Activated T-helper 1 cell treated with Interleukin-2 at 50 U/mL for 16 hours (primary cell): ENCODE measurements around the gene UBA6.
A peak's percentile ranks its signal among the peaks of the same experiment; 100 is the strongest.
"Not testable (repeated sequence)": the region's sequence is repeated elsewhere in the genome, so short reads cannot be mapped to it uniquely, and the experiment has no call there.

Experiments used
- DNase-seq: peaks from one replicate; pipeline ENCODE4 v3.0.0-alpha.2; 2020; ENCODE audit warnings: low read depth

UBA6 gene

DNA sequence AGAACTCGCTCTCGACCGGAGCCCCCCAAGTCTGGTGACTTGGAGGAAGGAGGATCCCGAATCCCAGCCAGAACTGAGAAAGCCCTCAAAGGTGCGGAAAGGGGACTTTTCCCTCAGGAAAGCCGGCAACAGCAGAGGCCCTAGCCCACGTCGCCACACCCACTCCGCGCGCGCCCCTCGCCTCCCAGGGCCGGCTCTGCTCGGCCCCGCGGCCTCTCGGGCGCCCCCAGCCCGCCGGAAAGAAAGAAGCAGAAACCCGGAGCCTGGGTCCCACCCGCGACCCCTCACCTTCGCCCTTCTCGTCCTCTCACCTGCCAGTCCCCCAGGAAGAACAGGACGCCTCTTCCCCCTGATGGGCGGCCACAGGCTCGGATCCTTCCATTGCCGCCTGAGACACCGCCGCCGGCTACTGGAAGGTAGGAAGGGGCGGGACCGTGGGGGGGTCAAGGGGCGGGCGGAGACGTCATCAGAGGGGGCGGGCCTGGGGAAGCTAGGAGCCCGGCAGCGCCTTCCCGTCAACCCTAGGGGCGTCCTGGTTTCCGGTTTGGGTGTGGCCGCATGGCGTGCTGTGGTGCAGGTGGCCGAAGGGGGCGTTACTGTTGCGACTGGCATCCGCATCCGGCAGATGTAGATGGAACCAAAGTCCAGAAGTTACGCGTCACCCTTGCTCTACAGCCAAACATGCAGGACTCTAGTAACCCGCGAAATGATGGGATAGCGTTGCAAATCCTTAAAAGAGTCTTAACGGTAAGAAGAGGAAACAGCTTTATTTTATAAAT, at the start of gene UBA6:
Gene UBA6 (minus strand): TSS at position 418 of the 779 bp plus-strand sequence. CDS start 36 bp downstream, at position 382.
- DNase-seq: peak; percentile 92

DNA sequence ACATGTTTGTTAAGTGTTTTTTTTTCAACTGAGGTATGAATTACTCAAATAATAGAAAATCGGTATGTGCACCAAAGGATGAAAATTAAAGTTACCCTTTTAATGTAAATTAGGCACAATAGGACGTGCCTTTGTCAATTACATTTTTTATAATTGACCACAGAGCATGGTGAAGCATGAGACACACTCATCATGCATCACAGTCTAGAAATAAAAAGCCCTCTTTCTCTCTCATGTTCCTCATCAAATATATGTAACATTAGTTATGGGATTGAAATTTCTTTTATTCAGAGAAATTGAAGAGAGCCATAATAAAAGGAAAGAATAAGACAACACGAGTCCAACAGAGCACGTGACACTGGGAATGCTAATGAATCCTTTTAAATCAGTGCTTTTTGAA, 49.7 kb upstream of the UBA6 start:
- DNase-seq: no peak

DNA sequence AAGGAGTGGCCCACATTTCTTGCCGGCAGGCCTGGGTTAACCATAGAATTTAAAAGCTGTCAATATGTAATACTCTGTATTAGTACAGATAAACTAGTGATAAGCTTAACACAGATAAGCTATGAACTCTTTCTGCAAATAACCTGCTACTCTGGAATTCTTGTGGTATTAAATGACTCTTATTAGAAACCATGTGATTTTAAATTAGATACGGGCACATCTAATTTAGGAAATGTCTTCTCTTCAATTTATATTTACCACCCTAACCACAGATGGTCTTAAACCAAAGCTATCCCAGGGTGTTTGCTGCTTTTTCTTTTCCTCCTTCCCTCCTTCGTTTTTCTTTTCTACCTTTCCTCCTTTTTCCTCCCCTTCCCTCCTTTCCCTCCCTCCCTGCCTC, 48.3 kb upstream of the UBA6 start:
- DNase-seq: no peak

DNA sequence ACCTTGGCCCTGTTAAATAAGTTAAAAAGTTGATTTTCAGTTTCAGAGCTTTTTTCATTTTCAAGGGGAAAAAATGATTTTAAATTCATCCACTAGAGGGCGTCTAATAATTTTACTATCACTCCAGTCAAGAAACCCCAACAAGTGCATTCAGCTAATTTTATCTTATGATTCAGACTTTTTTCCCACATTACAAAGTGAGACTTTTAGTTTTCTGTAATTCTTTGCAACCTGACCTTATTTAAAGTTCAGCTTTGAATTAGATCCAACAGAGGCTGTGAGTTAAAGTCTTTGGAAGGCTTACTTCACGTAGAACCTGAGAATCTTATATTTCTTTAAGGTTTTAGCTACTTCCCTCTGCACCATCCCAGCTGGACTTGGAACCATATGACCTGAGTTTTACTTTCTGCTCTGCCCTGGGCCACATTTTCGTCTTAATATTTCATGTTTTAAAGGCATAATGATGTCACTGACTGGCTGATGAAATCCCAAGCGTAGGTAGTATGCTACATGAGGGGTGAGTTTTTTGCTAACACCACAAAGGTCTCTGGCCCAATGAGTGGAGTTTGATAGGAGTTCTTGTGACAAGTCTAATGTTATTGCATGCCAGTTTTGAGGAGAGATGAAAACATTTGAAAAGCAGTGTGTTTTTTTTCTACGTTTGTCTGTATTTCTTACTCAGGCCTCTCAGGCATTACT, 46.0 kb upstream of the UBA6 start:
- no peak for DNase-seq

DNA sequence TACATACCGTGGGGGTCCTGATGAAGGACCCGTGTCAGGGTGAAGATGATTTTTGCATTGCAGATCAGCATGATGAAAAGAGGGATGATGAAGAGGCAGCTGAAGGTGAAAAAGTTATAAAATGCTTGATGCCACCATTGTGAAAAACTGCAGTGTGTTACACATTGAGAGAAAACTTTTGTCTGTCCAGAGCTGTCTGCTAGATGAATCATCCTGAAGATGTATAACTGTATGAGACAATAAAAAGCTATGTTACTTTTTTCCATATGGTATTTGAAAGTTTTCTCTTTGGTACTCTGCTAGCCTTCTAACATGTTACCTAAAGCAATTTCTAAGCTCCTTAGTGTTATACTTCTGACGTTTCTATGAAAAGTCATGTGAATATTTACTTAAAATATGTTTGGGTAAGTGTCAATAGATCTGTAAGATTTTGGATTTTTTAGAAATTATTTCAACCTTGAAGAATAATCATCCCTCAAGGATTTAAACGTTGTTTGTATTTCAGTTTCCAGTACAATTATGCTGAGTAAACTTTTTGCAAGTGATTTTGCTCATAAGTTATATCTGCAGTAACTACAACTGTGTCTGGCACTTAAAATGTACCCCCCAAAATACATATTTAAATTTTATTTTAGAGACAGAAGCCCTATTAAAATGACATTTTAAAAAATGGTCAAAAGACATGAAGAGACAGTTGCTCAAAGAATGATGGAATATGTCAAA, 43.8 kb upstream of the UBA6 start:
- no peak for DNase-seq

DNA sequence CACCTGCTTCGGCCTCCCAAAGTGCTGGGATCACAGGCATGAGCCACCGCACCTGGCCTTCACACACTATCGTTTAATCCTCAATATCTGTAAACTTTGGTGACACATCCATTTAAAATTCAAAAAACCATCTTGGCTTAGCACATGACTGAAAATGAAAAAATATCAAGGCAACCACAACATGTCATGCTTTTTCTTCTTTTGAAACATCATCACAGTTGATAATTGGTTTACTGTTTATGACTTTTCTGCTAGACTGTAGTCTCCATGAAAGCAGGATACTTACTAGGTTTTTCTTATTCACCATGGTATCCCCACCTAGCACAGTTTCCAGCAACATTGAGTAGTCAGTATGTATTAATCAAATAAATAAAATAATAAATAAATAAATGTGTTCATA, 42.2 kb upstream of the UBA6 start:
- no peak for DNase-seq

DNA sequence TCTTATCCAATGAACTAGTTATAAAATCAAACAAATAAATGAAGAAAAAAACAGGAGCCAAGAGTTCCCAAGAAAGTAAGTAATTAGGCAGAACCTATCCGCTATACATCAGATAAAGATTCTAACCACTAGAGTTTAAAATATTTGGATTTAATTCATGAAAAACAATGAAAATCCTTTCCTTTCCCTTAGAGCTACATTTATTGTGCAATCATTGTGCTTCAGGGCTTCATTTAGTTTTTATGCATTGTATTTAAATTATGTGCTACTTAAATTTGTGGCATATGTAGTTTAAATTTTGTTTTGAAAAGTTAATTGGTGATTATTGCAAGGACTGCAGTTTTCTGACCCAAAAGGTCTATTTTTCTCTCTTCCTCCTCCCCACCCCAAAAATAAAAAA, 35.3 kb upstream of the UBA6 start:
- DNase-seq: no peak

DNA sequence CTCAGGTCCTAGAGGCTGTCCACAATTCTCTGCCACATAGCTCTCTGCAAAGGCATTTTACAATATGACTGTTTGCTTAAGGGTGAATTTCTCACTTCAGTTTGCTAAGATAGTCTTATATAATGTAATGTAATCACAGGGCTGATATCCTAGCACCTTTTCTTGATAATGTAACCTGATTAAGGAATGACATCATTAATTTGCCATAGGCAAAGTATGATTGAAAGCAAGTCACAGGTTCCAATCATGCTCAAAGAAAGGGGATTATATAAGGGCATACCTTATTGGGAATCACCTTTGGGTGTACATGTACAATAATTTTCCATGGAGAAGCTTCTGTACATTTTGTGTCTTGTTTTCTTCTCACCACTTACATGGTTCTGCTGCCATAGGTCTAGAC, 34.4 kb upstream of the UBA6 start:
- DNase-seq: no peak

DNA sequence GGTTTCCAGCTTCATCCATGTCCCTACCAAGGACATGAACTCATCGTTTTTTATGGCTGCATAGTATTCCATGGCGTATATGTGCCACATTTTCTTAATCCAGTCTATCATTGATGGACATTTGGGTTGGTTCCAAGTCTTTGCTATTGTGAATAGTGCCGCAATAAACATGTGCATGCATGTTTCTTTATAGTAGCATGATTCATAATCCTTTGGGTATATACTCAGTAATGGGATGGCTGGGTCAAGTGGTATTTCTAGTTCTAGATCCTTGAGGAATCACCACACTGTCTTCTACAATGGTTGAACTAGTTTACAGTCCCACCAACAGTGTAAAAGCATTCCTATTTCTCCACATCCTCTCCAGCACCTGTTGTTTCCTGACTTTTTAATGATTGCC, 29.6 kb upstream of the UBA6 start:
- DNase-seq: not testable (repeated sequence)

DNA sequence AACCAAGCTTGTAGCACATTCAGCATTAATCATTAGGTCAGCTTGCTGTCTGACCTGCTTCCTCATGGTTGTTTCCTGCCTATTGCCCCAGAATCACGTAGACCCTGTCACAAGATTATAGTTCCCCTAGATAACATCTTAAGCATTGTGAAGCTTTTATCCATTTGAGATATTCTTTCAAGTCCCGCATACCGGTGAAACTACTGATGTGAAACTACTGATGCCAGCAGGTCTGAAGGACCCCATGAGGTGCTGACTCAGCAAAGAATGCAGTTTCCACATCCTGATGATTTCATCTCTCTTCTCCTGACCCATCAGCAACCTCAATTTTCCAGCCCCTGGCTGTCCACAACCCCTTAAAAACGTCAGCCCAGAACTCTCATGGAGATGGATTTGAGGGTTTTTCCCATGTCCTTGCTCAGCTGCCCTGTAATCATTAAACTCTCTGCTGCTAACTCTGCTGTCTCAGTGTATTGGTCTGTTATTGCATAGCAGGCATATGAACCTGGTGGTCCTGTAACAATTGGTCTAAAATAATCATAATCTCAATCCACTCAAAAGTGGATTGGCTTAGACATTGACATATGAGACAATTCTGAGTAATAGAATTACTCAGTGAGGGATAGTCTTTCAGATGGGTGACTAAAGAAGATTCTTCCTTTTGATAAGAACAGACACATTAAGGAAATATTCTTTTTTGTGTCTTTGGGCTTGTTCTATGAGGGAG, 26.3 kb upstream of the UBA6 start:
- no peak for DNase-seq

DNA sequence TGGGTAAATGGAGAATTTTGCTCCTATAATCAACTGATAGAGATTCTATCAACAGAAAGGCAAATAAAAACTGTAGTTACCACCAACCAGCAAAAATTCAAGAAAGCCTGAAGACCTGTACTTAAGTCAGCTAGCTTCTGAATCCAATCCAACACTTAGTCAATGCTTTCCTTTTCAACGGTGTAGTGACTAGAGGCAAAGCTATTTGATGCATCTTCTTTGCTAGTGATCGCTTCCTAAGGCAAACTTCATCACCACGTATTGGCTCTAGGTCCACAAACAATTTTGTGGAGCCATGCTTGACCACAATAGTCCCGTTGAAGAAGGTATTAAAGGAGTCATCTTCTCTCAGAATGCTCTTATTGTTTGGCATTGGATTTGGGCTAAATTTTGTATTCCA, 25.0 kb upstream of the UBA6 start:
- no peak for DNase-seq

DNA sequence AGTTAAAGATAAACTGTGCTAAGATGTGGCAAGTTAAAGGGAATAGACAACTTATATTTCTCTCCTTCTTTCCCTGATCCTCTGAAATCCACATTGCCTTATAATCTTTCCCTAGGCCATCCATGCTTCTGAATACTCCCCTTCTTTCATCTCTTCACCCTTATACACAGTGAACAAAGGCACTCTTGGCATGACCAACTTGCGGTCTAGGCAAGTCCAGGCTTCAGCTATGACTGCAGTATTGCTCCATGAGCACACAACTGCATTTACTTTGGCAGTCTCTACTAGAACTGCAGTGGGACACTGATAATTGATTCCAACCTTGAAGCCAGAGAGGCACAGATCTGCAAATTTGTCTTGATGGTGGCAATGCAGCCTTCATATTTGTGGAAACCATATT, 24.2 kb upstream of the UBA6 start:
- DNase-seq: no peak

DNA sequence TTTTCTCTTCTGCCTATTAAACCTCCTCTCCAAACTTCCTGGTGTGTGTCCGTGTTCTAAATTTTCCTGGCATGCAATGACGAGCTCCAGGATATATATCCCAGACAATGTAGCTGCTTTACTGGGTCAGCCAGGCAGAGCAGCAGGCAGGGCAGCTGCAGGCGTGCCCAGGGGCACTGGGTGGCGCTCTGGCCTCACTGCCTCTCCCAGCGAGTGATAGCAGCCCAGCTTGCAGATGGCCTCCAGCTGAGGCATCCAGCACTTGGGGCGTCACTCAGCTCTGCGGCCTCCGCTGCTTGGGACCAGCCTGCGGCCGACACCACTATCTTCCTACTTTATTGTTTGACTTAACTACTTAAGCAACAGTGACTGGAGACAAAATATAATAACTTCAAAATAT, 23.0 kb upstream of the UBA6 start:
- no peak for DNase-seq

DNA sequence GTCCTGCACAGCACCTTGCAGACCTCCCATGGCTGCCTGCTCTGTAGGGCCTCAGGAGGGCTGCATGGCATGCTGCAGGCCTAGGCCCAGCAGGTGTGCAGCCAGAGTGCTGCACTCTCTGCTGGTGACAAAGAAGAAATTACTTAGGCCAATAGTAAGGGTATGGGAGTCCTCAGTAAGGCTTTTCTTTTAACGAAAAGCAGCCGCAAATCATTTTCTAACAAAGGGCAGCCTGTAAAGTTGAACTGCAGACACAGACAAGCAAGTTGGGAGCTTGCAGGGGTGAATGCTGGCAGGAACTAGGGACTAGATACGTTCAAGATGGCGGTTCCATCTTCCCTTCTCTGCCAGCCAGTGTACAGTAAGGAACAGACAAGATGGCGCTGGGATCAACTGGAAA, 22.4 kb upstream of the UBA6 start:
- no peak for DNase-seq

DNA sequence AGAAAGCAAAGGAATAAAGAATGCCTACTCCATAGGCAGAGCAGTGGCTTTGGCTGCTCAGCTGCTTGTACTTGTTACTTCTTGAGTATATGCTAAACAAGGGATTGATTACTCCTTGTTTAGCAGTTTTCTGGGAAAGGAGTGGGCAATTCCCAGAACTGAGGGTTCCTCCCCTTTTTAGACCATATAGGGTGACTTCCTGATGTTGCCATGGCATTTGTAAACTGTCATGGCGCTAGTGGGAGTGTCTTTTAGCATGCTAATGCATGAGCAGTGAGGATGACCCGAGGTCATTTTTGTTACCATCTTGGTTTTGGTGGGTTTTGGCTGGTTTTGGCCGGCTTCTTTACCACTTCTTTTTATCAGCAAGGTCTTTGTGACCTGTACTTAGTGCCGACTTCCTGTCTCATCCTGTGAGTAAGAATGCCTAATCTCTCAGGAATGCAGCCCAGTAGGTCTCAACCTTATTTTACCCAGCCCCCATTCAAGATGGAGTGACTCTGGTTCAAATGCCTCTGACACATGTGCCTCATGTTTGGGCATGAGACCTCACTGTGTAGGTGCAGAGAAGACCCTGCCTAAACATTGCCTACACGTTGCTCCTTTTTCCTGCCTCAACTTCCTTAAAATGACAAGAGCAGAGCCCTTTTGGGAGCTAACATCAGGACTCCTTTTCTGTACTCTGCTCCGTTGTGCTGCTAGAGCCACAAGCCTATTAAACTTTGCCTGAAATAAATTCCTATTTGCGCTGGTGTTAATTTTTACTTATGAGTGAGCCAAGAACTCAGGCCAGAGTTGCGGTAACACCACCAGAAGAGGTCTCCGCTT, 21.0 kb upstream of the UBA6 start:
- DNase-seq: no peak

DNA sequence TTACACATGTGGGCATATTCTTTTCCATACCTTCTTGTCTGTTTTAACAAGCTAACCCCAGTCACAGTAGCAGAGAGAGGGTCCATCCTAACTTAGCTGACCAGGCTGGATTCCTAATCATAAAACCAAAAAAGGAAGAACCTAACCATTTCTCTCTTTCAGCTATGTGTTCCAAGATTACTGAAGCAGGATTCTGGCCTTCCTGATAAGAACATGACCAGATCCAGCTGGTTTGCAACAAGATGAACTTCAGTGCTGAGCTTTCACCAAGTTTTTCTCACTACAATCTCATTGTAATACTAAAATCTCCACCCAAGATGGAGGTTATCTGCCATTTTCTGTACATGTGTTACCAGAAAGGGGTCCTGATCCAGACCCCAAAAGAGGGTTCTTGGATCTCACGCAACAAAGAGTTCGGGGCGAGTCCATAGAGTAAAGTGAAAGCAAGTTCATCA, 20.4 kb upstream of the UBA6 start:
- DNase-seq: no peak

DNA sequence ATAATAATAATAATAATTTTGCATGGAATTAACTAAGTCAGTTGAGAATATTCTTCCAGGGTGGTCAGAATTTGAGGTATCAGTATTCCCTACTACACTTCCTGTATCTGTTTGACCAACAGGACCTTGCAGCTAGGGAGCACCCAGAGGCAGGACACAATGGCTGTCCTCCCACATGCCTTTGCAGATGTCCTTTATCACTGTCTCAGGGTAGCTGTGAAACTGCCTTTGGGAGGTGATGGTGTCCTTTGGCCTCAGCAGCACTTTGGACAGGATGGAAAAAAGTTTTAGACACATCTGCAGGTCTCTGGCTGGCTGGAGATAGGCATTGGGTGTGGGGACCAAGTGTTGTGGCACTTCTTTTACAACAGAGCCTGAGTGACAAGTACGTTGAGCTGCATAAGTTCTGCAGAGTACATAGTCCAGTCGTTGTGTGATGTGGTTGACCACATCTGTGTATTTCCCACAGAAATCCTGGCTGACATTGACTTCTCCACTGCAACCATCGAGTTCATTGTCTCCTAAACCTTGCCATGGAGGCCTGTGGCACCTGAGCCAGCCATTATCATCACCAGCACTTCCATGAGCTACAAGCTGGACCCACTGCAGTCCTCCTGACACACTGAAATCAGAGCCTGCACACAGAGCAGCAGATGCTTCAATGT, 19.1 kb upstream of the UBA6 start:
- DNase-seq: no peak

DNA sequence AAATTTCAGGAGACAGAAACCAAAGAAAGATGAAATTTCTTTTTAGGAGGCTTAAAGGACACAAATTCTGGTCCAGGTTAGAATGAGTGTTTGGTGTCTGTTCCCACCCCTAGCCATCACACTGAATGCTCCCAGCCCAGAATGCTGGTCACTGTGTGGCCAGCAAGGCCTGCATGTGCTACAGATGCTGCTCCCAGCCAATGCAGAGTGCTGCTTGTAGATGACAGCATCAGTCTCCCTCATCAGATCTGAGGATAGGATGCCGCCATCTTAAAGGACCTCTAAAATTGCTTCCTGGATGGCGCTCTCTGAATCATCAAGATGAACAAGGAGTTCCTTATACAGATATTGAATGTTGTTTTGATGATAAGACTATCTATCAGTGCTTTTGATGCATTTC, 17.9 kb upstream of the UBA6 start:
- no peak for DNase-seq

DNA sequence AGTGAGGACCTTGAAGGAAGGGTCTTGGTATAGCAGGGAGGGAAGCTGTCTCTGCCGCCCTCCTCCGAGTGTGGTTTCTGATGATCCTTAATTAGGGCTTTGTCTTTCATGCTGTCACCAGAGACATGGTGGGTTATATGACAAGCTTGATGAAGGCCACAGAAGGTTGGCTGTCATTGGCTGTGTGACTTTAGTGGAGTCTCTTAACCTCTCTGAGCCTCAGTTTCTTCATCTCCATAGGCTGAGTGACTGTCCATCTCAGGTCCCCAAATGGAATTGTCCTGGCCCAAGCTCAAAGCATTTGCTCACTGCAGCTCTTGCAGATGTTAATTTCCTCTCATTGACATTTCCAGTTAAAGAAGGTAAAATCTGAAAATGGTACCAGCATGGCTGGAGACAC, 16.6 kb upstream of the UBA6 start:
- DNase-seq: no peak

DNA sequence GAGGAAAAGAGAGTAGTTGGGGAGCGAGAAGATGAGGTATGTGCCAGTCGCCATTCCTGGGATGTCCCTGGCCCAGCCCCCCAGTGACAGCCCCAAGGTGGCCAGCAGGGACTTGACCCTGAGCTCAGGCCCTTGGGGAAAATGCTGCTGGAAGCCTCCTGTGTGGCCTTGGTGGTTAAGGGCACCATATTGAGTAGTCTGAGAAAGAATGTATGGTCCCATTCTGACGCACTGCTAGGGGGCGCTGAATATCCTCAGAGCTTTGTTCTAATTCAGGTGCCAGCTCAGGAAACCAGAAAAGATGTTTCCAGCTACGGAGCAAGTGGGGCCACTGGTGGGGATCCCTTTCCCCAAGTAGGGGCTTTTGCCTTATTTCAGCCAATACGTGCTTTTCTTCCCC, 14.0 kb upstream of the UBA6 start:
- DNase-seq: no peak

DNA sequence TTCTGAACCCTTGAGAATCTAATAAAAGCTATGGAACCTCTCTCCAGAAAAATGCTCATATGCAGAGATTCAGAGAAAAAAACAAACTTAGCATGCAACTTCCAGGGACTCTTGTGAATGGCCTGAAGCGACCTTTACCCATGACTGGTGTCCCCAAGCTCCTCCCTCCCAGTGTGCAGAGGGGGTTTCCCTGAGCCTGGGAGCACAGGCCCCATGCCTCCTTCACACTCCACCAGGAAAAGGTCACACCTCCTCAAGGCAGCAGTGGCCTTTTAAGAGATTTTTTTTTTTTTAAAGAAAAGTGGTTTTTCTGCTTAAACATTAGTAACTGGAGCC, 13.3 kb upstream of the UBA6 start:
- no peak for DNase-seq
